Measurements from ENCODE around the gene PRDM16. TPM values are rescaled to one million over a fixed set of nuclear protein-coding genes. Genes with fewer than 3 reads are reported as not detected.

Gene PRDM16
- total and polyA plus RNA-seq, 2 of the 13 experiments (the other 11 are each of a cell fraction or from before 2014, with no cell fraction given) = 0.15 to 0.81 TPM

DNA sequence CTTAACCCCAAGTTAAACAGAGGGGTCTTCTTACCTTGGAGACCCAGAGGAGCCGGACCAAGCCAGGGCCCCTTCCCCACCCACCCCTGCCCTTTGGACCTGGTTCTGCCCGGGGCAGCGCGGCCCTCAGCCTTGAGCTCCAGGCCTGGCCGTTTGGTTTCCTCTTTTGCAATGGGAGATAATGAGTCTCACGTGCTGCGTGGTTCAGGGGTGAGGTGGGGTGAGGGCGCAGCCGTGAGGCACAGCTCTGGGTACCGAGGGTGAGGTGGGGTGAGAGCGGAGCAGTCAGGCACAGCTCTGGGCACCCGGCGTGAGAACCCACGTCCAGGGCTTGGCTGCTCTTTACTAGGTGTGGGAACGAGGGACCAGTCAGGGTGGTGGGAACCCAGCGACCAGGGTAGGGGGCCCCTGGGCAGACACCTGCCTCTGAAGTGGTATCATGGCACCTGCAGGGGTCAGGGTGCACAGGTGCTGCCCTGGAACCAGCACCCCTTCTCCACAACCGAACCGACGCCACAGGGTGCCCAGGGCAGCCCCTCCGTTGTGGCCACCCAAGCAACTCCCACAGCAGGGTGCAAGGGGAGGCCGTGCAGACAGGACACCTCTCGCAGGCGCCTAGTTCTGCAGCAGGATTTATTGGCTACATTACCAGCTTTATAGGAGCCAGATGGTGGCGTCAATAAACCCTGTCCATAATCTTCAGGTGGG is 182.2 kb downstream of the PRDM16 start (continued):
- TF ChIP-seq, protein P1, sequence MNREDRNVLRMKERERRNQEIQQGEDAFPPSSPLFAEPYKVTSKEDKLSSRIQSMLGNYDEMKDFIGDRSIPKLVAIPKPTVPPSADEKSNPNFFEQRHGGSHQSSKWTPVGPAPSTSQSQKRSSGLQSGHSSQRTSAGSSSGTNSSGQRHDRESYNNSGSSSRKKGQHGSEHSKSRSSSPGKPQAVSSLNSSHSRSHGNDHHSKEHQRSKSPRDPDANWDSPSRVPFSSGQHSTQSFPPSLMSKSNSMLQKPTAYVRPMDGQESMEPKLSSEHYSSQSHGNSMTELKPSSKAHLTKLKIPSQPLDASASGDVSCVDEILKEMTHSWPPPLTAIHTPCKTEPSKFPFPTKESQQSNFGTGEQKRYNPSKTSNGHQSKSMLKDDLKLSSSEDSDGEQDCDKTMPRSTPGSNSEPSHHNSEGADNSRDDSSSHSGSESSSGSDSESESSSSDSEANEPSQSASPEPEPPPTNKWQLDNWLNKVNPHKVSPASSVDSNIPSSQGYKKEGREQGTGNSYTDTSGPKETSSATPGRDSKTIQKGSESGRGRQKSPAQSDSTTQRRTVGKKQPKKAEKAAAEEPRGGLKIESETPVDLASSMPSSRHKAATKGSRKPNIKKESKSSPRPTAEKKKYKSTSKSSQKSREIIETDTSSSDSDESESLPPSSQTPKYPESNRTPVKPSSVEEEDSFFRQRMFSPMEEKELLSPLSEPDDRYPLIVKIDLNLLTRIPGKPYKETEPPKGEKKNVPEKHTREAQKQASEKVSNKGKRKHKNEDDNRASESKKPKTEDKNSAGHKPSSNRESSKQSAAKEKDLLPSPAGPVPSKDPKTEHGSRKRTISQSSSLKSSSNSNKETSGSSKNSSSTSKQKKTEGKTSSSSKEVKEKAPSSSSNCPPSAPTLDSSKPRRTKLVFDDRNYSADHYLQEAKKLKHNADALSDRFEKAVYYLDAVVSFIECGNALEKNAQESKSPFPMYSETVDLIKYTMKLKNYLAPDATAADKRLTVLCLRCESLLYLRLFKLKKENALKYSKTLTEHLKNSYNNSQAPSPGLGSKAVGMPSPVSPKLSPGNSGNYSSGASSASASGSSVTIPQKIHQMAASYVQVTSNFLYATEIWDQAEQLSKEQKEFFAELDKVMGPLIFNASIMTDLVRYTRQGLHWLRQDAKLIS (CRISPR knock-in tag; IDR thresholded peaks at IDR 0.05) = no peak
- TF ChIP-seq PAF1 (CRISPR knock-in tag; IDR thresholded peaks at IDR 0.05) (no peak), ZBTB3 (CRISPR knock-in tag; IDR thresholded peaks at IDR 0.05; ENCODE audit: borderline replicate concordance, low read depth) (no peak), TGIF2 (CRISPR knock-in tag; IDR thresholded peaks at IDR 0.05) (no peak), SAFB2 (CRISPR knock-in tag; IDR thresholded peaks at IDR 0.05; ENCODE audit: borderline replicate concordance, low read depth) (no peak), BRD4 (CRISPR knock-in tag; IDR thresholded peaks at IDR 0.05) (no peak), NCOA5 (CRISPR knock-in tag; IDR thresholded peaks at IDR 0.05) (no peak), RARG (CRISPR knock-in tag; IDR thresholded peaks at IDR 0.05; ENCODE audit: low read depth) (no peak), SIN3A (IDR thresholded peaks at IDR 0.05; ENCODE audit: borderline replicate concordance, low read depth, low read length) (no peak)
- TF ChIP-seq, protein P2, sequence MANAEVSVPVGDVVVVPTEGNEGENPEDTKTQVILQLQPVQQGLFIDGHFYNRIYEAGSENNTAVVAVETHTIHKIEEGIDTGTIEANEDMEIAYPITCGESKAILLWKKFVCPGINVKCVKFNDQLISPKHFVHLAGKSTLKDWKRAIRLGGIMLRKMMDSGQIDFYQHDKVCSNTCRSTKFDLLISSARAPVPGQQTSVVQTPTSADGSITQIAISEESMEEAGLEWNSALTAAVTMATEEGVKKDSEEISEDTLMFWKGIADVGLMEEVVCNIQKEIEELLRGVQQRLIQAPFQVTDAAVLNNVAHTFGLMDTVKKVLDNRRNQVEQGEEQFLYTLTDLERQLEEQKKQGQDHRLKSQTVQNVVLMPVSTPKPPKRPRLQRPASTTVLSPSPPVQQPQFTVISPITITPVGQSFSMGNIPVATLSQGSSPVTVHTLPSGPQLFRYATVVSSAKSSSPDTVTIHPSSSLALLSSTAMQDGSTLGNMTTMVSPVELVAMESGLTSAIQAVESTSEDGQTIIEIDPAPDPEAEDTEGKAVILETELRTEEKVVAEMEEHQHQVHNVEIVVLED (CRISPR knock-in tag; IDR thresholded peaks at IDR 0.05; ENCODE audit: borderline replicate concordance) = no peak
- TF ChIP-seq, protein P3, sequence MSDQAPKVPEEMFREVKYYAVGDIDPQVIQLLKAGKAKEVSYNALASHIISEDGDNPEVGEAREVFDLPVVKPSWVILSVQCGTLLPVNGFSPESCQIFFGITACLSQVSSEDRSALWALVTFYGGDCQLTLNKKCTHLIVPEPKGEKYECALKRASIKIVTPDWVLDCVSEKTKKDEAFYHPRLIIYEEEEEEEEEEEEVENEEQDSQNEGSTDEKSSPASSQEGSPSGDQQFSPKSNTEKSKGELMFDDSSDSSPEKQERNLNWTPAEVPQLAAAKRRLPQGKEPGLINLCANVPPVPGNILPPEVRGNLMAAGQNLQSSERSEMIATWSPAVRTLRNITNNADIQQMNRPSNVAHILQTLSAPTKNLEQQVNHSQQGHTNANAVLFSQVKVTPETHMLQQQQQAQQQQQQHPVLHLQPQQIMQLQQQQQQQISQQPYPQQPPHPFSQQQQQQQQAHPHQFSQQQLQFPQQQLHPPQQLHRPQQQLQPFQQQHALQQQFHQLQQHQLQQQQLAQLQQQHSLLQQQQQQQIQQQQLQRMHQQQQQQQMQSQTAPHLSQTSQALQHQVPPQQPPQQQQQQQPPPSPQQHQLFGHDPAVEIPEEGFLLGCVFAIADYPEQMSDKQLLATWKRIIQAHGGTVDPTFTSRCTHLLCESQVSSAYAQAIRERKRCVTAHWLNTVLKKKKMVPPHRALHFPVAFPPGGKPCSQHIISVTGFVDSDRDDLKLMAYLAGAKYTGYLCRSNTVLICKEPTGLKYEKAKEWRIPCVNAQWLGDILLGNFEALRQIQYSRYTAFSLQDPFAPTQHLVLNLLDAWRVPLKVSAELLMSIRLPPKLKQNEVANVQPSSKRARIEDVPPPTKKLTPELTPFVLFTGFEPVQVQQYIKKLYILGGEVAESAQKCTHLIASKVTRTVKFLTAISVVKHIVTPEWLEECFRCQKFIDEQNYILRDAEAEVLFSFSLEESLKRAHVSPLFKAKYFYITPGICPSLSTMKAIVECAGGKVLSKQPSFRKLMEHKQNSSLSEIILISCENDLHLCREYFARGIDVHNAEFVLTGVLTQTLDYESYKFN (CRISPR knock-in tag; conservative IDR thresholded peaks at IDR 0.05) = peak; percentile 79
- TF ChIP-seq, protein P4, sequence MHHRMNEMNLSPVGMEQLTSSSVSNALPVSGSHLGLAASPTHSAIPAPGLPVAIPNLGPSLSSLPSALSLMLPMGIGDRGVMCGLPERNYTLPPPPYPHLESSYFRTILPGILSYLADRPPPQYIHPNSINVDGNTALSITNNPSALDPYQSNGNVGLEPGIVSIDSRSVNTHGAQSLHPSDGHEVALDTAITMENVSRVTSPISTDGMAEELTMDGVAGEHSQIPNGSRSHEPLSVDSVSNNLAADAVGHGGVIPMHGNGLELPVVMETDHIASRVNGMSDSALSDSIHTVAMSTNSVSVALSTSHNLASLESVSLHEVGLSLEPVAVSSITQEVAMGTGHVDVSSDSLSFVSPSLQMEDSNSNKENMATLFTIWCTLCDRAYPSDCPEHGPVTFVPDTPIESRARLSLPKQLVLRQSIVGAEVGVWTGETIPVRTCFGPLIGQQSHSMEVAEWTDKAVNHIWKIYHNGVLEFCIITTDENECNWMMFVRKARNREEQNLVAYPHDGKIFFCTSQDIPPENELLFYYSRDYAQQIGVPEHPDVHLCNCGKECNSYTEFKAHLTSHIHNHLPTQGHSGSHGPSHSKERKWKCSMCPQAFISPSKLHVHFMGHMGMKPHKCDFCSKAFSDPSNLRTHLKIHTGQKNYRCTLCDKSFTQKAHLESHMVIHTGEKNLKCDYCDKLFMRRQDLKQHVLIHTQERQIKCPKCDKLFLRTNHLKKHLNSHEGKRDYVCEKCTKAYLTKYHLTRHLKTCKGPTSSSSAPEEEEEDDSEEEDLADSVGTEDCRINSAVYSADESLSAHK (CRISPR knock-in tag; IDR thresholded peaks at IDR 0.05; ENCODE audit: borderline replicate concordance) = no peak
- TF ChIP-seq, protein P5, sequence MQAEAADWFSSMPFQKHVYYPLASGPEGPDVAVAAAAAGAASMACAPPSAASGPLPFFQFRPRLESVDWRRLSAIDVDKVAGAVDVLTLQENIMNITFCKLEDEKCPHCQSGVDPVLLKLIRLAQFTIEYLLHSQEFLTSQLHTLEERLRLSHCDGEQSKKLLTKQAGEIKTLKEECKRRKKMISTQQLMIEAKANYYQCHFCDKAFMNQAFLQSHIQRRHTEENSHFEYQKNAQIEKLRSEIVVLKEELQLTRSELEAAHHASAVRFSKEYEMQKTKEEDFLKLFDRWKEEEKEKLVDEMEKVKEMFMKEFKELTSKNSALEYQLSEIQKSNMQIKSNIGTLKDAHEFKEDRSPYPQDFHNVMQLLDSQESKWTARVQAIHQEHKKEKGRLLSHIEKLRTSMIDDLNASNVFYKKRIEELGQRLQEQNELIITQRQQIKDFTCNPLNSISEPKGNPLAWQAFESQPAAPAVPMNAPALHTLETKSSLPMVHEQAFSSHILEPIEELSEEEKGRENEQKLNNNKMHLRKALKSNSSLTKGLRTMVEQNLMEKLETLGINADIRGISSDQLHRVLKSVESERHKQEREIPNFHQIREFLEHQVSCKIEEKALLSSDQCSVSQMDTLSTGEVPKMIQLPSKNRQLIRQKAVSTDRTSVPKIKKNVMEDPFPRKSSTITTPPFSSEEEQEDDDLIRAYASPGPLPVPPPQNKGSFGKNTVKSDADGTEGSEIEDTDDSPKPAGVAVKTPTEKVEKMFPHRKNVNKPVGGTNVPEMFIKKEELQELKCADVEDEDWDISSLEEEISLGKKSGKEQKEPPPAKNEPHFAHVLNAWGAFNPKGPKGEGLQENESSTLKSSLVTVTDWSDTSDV (CRISPR knock-in tag; IDR thresholded peaks at IDR 0.05) = no peak
